Testis (tissue), 2 donors: Measurements from ENCODE around the gene COL6A5.

Experiments used
- POLR2A ChIP-seq: fragments of 450-650 bp; IDR thresholded peaks from one replicate; pipeline ENCODE4 v1.6.1; 2017; ENCODE audit warnings: antibody characterized with exemption, mild to moderate bottlenecking, moderate library complexity
- TF ChIP-seq, protein P1 (sequence below), 3 experiments: fragments of 450-650 bp in 2 of 3; fragments of 200-600 bp in 1 of 3; sonication (generic) in 1 of 3; IDR thresholded peaks; one replicate each; pipeline ENCODE4 v1.5.1; 2016 to 2019; ENCODE audit warnings: antibody characterized with exemption in 3 of 3, mild to moderate bottlenecking in 2 of 3, moderate library complexity in 1 of 3

DNA sequence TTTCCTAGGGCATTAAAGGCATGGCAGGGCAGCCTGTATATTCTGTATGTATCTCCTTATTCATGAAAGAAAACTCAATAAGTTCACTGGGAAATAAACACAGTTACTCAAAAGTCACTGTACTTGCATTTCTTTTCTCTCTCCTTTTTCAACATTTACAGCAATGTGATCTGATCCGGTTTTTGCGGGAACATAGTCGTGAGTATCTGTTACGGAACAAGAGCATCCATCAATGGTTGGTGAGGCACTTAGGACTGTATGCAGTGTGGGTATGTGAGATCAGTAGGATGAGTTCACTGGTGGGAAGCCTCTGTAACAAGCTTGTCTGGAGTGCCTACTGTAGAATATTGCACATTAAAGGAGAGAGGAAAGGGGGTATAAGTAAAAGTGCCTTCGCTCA is 80.7 kb downstream of the COL6A5 start:
- TF ChIP-seq, protein P1, sequence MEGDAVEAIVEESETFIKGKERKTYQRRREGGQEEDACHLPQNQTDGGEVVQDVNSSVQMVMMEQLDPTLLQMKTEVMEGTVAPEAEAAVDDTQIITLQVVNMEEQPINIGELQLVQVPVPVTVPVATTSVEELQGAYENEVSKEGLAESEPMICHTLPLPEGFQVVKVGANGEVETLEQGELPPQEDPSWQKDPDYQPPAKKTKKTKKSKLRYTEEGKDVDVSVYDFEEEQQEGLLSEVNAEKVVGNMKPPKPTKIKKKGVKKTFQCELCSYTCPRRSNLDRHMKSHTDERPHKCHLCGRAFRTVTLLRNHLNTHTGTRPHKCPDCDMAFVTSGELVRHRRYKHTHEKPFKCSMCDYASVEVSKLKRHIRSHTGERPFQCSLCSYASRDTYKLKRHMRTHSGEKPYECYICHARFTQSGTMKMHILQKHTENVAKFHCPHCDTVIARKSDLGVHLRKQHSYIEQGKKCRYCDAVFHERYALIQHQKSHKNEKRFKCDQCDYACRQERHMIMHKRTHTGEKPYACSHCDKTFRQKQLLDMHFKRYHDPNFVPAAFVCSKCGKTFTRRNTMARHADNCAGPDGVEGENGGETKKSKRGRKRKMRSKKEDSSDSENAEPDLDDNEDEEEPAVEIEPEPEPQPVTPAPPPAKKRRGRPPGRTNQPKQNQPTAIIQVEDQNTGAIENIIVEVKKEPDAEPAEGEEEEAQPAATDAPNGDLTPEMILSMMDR (IDR thresholded peaks at IDR 0.05): no peak
- no peak for TF ChIP-seq POLR2A
